Activated B cell treated with CpG ODN at 0.5 μM for 24 hours (primary cell): ENCODE results near the gene FBXO2. TPM values are rescaled to one million over a fixed set of nuclear protein-coding genes. Genes with fewer than 3 reads are reported as not detected.

Experiments
- ATAC-seq: fragments of 200-7000 bp; cut with Tn5 transposase; one replicate; pipeline ENCODE4 v1.10.0; 2021; ENCODE audit warnings: low read depth, mild to moderate bottlenecking, moderate library complexity
- CTCF ChIA-PET: fragments of 350-600 bp; sonication (Branson Sonifier 250); formaldehyde crosslinking; loops from one replicate; lab custom pipeline; 2021; ENCODE audit warnings: antibody characterized with exemption; lab: Charles Lee
- POLR2A ChIA-PET: fragments of 350-600 bp; sonication (Branson Sonifier 250); formaldehyde crosslinking; loops from one replicate; lab custom pipeline; 2021; ENCODE audit warnings: antibody characterized with exemption; lab: Charles Lee
- DNase-seq: peaks from one replicate; pipeline ENCODE4 v3.0.0; 2022
- H3K27ac Mint-ChIP-seq: one replicate; pipeline ENCODE4 v1.8.0; 2020; ENCODE audit warnings: mixed read lengths
- H3K27me3 Mint-ChIP-seq: one replicate; pipeline ENCODE4 v1.8.0; 2021; ENCODE audit warnings: mixed read lengths
- H3K36me3 Mint-ChIP-seq: one replicate; pipeline ENCODE4 v1.8.0; 2021; ENCODE audit warnings: low read depth, mixed read lengths
- H3K4me1 Mint-ChIP-seq: one replicate; pipeline ENCODE4 v1.8.0; 2021; ENCODE audit warnings: mixed read lengths
- H3K4me3 Mint-ChIP-seq: one replicate; pipeline ENCODE4 v1.8.0; 2020; ENCODE audit warnings: mild to moderate bottlenecking, mixed read lengths
- H3K9me3 Mint-ChIP-seq: one replicate; pipeline ENCODE4 v1.8.0; 2020; ENCODE audit warnings: mixed read lengths
- intact Hi-C: fragments of 100-400 bp; cut with micrococcal nuclease; formaldehyde crosslinking; loops from one replicate; pipeline ENCODE4 v1.15.1; 2024
- total RNA-seq: library from RNA; stranded (reverse); gene quantifications from 2 replicates; pipeline ENCODE4 v1.2.3, GENCODE V29; 2022
- TF ChIP-seq, protein P1 (sequence below): fragments of 200-600 bp; IDR thresholded peaks from one replicate; pipeline ENCODE4 v1.8.0; 2022; ENCODE audit warnings: antibody characterized with exemption, mild to moderate bottlenecking

Gene FBXO2
- total RNA-seq, 1 donor from 2014 or later: 4.2 TPM

DNA sequence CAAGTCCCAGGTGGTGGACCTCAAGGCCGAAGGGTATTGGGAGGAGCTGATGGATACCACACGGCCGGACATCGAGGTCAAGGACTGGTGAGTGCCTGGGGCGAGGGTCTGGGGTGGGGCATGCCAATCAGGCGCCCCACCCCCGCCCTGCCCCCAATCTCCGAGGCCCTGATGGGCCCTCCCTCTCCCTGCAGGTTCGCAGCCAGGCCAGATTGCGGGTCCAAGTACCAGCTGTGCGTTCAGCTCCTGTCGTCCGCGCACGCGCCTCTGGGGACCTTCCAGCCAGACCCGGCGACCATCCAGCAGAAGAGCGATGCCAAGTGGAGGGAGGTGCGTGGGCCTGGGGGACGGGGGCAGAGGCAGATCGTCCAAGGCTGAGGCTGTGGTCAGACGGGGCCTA is 4.3 kb upstream of the FBXO2 start:
- ChIA-PET POLR2A (interaction anchor here (0.6 to 1.1 kb wide), 2 partner anchors 23 to 61 kb away, joined by 3 to 5 read pairs; no protein-coding TSS in a partner anchor), CTCF (interaction anchor here (0.8 kb wide), 1 partner anchor 61 kb away, joined by 4 read pairs; no protein-coding TSS in a partner anchor)
- ATAC-seq (no peak), DNase-seq (no peak)
- Mint-ChIP-seq H3K4me3 (no peak overlapping the region), H3K27ac (no peak overlapping the region), H3K36me3 (peaks cover 31% of the 10 kb centered on the region), H3K9me3 (no peaks in the 10 kb centered on the region), H3K27me3 (no peaks in the 10 kb centered on the region), H3K4me1 (peaks cover 9% of the 10 kb centered on the region)
- TF ChIP-seq, protein P1, sequence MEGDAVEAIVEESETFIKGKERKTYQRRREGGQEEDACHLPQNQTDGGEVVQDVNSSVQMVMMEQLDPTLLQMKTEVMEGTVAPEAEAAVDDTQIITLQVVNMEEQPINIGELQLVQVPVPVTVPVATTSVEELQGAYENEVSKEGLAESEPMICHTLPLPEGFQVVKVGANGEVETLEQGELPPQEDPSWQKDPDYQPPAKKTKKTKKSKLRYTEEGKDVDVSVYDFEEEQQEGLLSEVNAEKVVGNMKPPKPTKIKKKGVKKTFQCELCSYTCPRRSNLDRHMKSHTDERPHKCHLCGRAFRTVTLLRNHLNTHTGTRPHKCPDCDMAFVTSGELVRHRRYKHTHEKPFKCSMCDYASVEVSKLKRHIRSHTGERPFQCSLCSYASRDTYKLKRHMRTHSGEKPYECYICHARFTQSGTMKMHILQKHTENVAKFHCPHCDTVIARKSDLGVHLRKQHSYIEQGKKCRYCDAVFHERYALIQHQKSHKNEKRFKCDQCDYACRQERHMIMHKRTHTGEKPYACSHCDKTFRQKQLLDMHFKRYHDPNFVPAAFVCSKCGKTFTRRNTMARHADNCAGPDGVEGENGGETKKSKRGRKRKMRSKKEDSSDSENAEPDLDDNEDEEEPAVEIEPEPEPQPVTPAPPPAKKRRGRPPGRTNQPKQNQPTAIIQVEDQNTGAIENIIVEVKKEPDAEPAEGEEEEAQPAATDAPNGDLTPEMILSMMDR: no peak
- intact Hi-C loops: no loop called here

DNA sequence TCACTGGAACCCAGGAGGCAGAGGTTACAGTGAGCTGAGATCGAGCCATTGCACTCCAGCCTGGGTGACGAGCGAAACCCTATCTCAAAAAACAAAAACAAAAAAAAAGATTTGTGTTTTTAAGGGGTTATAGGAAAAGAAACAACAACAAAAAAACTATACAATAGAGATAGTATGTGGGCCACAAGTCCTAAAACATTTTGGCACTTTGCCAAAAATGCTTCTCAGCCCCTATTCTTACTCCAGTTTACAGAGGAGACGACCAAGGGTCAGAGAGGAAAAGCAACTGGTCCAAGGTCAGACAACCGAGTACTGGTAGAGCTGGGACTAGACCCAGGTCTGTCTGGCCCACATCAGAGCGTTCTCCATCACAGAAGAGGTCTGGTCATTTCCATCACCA is 3.4 kb upstream of the FBXO2 start:
- Mint-ChIP-seq H3K36me3 (peaks cover 28% of the 10 kb centered on the region), H3K27ac (no peak overlapping the region), H3K4me1 (peaks cover 10% of the 10 kb centered on the region), H3K27me3 (no peaks in the 10 kb centered on the region), H3K9me3 (no peaks in the 10 kb centered on the region), H3K4me3 (no peak overlapping the region)
- intact Hi-C loops: no loop called here
- ChIA-PET CTCF (interaction anchor here (1.8 kb wide), 1 partner anchor 61 kb away, joined by 6 read pairs; no protein-coding TSS in a partner anchor), POLR2A (no interaction called here)
- DNase-seq: no peak
- no peak for ATAC-seq
- TF ChIP-seq, protein P1: no peak

DNA sequence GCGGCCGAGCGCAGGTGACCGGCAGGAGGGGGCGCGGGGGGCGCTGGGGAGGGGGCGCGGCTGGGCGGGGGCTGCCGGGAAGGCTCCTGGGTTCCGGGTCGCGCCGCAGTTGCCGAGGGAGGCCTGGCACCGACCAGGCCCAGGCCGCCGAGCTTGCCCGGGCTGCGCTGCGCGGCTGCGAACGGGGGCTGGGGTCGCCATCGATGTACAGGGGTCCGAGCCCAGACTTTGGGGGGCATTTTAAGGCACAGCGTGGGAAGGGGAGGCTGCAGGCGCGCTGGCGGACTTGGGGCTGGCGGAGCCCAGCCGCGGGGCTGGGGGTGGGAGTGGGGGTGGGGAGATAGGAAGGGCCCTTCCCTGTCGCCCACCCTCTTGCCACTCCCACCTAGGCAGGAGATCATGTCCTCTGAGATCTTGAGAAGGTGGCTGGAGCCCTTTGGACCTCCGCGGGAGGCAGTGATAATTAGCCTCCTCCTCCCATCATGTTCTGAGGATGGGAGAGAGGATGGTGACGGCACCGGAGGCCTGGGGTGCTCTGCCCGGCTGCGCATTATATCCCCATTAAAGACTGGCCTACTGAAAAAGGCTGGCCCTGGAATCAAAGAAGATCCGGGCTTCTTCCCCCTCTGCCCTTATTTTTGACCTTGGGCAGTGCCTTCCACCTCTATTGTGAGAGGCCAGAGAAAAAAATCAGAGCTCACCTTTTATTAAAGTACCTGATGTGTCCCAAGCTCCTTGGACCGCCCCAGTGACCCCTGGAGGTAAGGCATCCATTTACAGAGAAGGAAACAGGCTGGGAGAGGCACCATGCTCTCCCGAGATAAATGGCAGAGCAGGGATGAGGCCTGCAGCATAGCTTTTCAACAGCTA is 945 bp upstream of the FBXO2 start:
- ATAC-seq (no peak), DNase-seq (no peak)
- no peaks in the 10 kb centered on the region for H3K27me3 Mint-ChIP-seq
- peak overlapping the region; percentile 80 for H3K4me3 Mint-ChIP-seq
- peaks cover 22% of the 10 kb centered on the region for H3K4me1 Mint-ChIP-seq
- CTCF ChIA-PET: interaction anchor here (0.9 kb wide), 1 partner anchor 10 kb away, joined by 5 read pairs; no protein-coding TSS in a partner anchor
- POLR2A ChIA-PET: interaction anchor here (1.3 to 2.3 kb wide), 5 partner anchors 9 to 393 kb away, joined by 4 to 23 read pairs (median 8); partner anchors contain the start of genes FBXO6, MAD2L2 and MTOR
- peaks cover 14% of the 10 kb centered on the region for H3K36me3 Mint-ChIP-seq
- TF ChIP-seq, protein P1: no peak
- H3K27ac Mint-ChIP-seq: no peak overlapping the region
- no peaks in the 10 kb centered on the region for H3K9me3 Mint-ChIP-seq
- intact Hi-C loops: loop anchor here (1.0 to 5.0 kb wide), 6 partner anchors 9 to 364 kb away; partner anchors contain the start of genes CLCN6, FBXO6, MAD2L2 and MIIP

- peak overlapping the region; percentile 65 for H3K4me3 Mint-ChIP-seq
- DNase-seq: no peak
- no peak for ATAC-seq
- no peaks in the 10 kb centered on the region for H3K27me3 Mint-ChIP-seq
- ChIA-PET CTCF (interaction anchor here (0.8 to 7.3 kb wide), 3 partner anchors 11 to 153 kb away, joined by 3 to 74 read pairs (median 11); partner anchors contain the start of gene FBXO6), POLR2A (interaction anchor here (1.2 to 2.3 kb wide), 5 partner anchors 10 to 554 kb away, joined by 3 to 11 read pairs (median 6); partner anchors contain the start of genes EXOSC10, FBXO6 and MTOR)
- no peak overlapping the region for H3K27ac Mint-ChIP-seq
- peaks cover 9% of the 10 kb centered on the region for H3K36me3 Mint-ChIP-seq
- intact Hi-C loops: loop anchor here (1.0 to 5.0 kb wide), 6 partner anchors 11 to 366 kb away; partner anchors contain the start of genes CLCN6, FBXO6, MAD2L2 and MIIP
- no peaks in the 10 kb centered on the region for H3K9me3 Mint-ChIP-seq
- H3K4me1 Mint-ChIP-seq: peaks cover 31% of the 10 kb centered on the region
- TF ChIP-seq, protein P1: no peak
Observed at GRCh38 chr1:11653861-11654136, 430 bp downstream of the FBXO2 start.
